Activated T-helper 1 cell treated with Interleukin-2 at 50 U/mL for 16 hours (primary cell): Measurements from ENCODE around the gene LRP2.
"Not testable (repeated sequence)": the region's sequence is repeated elsewhere in the genome, so short reads cannot be mapped to it uniquely, and the experiment has no call there.

Experiments
- DNase-seq: peaks from one replicate; pipeline ENCODE4 v3.0.0-alpha.2; 2020; ENCODE audit warnings: low read depth

The LRP2 gene

GRCh38 chr2:169362118-169362893 is at the start of gene LRP2:
Gene LRP2, minus strand, starts transcription at chr2:169362534. Its CDS starts 135 bp downstream, at chr2:169362399.
- DNase-seq, result no peak

- DNase-seq, result no peak
Measured at GRCh38 chr2:169406891-169407290, 44.6 kb upstream of the LRP2 start.

GRCh38 chr2:169399491-169399890 is 37.2 kb upstream of the LRP2 start:
- DNase-seq, result not testable (repeated sequence)

- DNase-seq, result no peak
Measured at GRCh38 chr2:169397697-169398096, 35.4 kb upstream of the LRP2 start.

- no peak for DNase-seq
Measured at GRCh38 chr2:169395821-169396374, 33.6 kb upstream of the LRP2 start.

GRCh38 chr2:169393068-169393590 is 30.8 kb upstream of the LRP2 start:
- no peak for DNase-seq

GRCh38 chr2:169391236-169391635 is 28.9 kb upstream of the LRP2 start:
- no peak for DNase-seq

- DNase-seq, result no peak
Measured at GRCh38 chr2:169388161-169388560, 25.8 kb upstream of the LRP2 start.

- DNase-seq, result no peak
Measured at GRCh38 chr2:169386722-169387121, 24.4 kb upstream of the LRP2 start.

- no peak for DNase-seq
Measured at GRCh38 chr2:169384816-169385215, 22.5 kb upstream of the LRP2 start.

GRCh38 chr2:169372561-169372960 is 10.2 kb upstream of the LRP2 start:
- no peak for DNase-seq

GRCh38 chr2:169366066-169366465 is 3.7 kb upstream of the LRP2 start:
- no peak for DNase-seq

- DNase-seq, result no peak
Measured at GRCh38 chr2:169365029-169365480, 2.7 kb upstream of the LRP2 start.

GRCh38 chr2:169363560-169364150 is 1.3 kb upstream of the LRP2 start:
- DNase-seq, result no peak

- DNase-seq, result no peak
Measured at GRCh38 chr2:169362894-169363559, 693 bp upstream of the LRP2 start.

GRCh38 chr2:169361706-169362117 is 622 bp downstream of the LRP2 start:
- DNase-seq, result no peak

- DNase-seq, result no peak
Measured at GRCh38 chr2:169360984-169361705, 1.2 kb downstream of the LRP2 start.

GRCh38 chr2:169358016-169358415 is 4.3 kb downstream of the LRP2 start:
- DNase-seq, result no peak

GRCh38 chr2:169354244-169354643 is 8.1 kb downstream of the LRP2 start:
- DNase-seq, result no peak

GRCh38 chr2:169351725-169352124 is 10.6 kb downstream of the LRP2 start:
- DNase-seq, result no peak

GRCh38 chr2:169349535-169349934 is 12.8 kb downstream of the LRP2 start:
- DNase-seq, result no peak
